KG1 (cell line): ENCODE data around the gene CRTC2.
A peak's percentile ranks its signal among the peaks of the same experiment; 100 is the strongest.

ENCODE experiments used
- DNase-seq: peaks from one replicate; lab custom pipeline; 2025; lab: John Stamatoyannopoulos, UW

Gene CRTC2

GRCh38 chr1:153976819-153977249 lies 18.4 kb upstream of the CRTC2 start:
- no peak for DNase-seq

- no peak for DNase-seq
Observed at GRCh38 chr1:153973525-153973924, 15.1 kb upstream of the CRTC2 start.

GRCh38 chr1:153973071-153973470 lies 14.7 kb upstream of the CRTC2 start:
- no peak for DNase-seq

GRCh38 chr1:153970346-153970745 lies 11.9 kb upstream of the CRTC2 start:
- DNase-seq, result no peak

- DNase-seq, result no peak
Observed at GRCh38 chr1:153968972-153969371, 10.6 kb upstream of the CRTC2 start.

- DNase-seq, result no peak
Observed at GRCh38 chr1:153968408-153968807, 10.0 kb upstream of the CRTC2 start.

- DNase-seq, result no peak
Observed at GRCh38 chr1:153968000-153968363, 9.6 kb upstream of the CRTC2 start.

- DNase-seq, result peak; percentile 92
Observed at GRCh38 chr1:153967107-153967999, 8.9 kb upstream of the CRTC2 start, which contains the start of gene CREB3L4. CREB3L4 (plus strand) TSS chr1:153967902; CDS start chr1:153968526, 624 bp downstream.

GRCh38 chr1:153963850-153964331 lies 5.5 kb upstream of the CRTC2 start:
- DNase-seq, result no peak

- DNase-seq, result peak; percentile 90
Observed at GRCh38 chr1:153963030-153963849, 4.8 kb upstream of the CRTC2 start, which contains the start of gene SLC39A1. SLC39A1 (minus strand) TSS chr1:153963537; CDS start chr1:153962715, 822 bp downstream.

- no peak for DNase-seq
Observed at GRCh38 chr1:153962088-153963029, 3.9 kb upstream of the CRTC2 start.

GRCh38 chr1:153961421-153961820 lies 3.0 kb upstream of the CRTC2 start:
- no peak for DNase-seq

- no peak for DNase-seq
Observed at GRCh38 chr1:153960206-153960605, 1.8 kb upstream of the CRTC2 start.

- DNase-seq, result no peak
Observed at GRCh38 chr1:153959454-153959853, 1.0 kb upstream of the CRTC2 start.

GRCh38 chr1:153958961-153959260 lies 499 bp upstream of the CRTC2 start:
- DNase-seq, result no peak

- DNase-seq, result no peak
Observed at GRCh38 chr1:153957744-153958110, 685 bp downstream of the CRTC2 start.

GRCh38 chr1:153956997-153957715 lies 1.3 kb downstream of the CRTC2 start:
- DNase-seq, result no peak

- DNase-seq, result no peak
Observed at GRCh38 chr1:153954826-153955225, 3.6 kb downstream of the CRTC2 start.

- no peak for DNase-seq
Observed at GRCh38 chr1:153953859-153954365, 4.5 kb downstream of the CRTC2 start.

- no peak for DNase-seq
Observed at GRCh38 chr1:153951801-153952200, 6.6 kb downstream of the CRTC2 start.

- DNase-seq, result no peak
Observed at GRCh38 chr1:153951183-153951582, 7.2 kb downstream of the CRTC2 start.
